K562 (cell line): Measurements from ENCODE around the gene ABHD16A. TPM values are rescaled to one million over a fixed set of nuclear protein-coding genes. Genes with fewer than 3 reads are reported as not detected.

ENCODE experiments used
- ATF3 ChIP-seq, 2 experiments: fragments of 450-650 bp in 1 of 2; sonication (generic) in 1 of 2; formaldehyde crosslinking in 1 of 2; IDR thresholded peaks in 1 of 2; conservative IDR thresholded peaks in 1 of 2; 2 replicates each; pipeline versions ENCODE4 v1.6.1 to v1.8.1; 2016 to 2023; ENCODE audit warnings: mild to moderate bottlenecking in 2 of 2, moderate library complexity in 2 of 2, inconsistent platforms in 1 of 2, missing genetic modification reagents in 1 of 2
- ERF ChIP-seq: fragments of 450-650 bp; formaldehyde crosslinking; IDR thresholded peaks from 2 replicates; pipeline ENCODE4 v1.4.0; 2020; ENCODE audit warnings: mild to moderate bottlenecking, mixed read lengths
- FOXJ2 ChIP-seq: fragments of 200-800 bp; sonication (Bioruptor generic); IDR thresholded peaks from 2 replicates; pipeline ENCODE4 v1.6.1; 2016; ENCODE audit warnings: missing genetic modification characterization, missing compliant biosample characterization
- HDAC6 ChIP-seq: IDR thresholded peaks from 2 replicates; pipeline ENCODE4 v1.6.1; 2012; ENCODE audit warnings: low read depth, mild to moderate bottlenecking, control low read depth, inconsistent platforms, low read length, moderate library complexity
- TAF7 ChIP-seq: fragments of 450-650 bp; IDR thresholded peaks from 2 replicates; pipeline ENCODE4 v1.6.1; 2016; ENCODE audit warnings: missing genetic modification characterization, missing compliant biosample characterization
- TRIM24 ChIP-seq, 2 experiments: fragments of 450-650 bp; IDR thresholded peaks; 2 replicates each; pipeline ENCODE4 v1.6.1; 2016
- ZNF134 ChIP-seq: fragments of 250-450 bp; sonication (Bioruptor Pico); conservative IDR thresholded peaks from 2 replicates; pipeline ENCODE4 v1.4.0; 2020
- ZNF274 ChIP-seq: IDR thresholded peaks from 2 replicates; pipeline ENCODE4 v1.6.1; 2011; ENCODE audit warnings: low read depth, mild to moderate bottlenecking, low read length, moderate library complexity, borderline replicate concordance
- polyA plus RNA-seq, 8 experiments: library from polyadenylated mRNA; depleted of rRNA in 4 of 8; stranded (reverse) in 5 of 8; unstranded in 3 of 8; fragments of >200 nt; fragmentation: Nextera tagmentation in 2 of 8; fragmentation: Illumina TruSeq in 1 of 8; extraction: Ambion mirVana in 2 of 8; extraction: Trizol in 1 of 8; gene quantifications; 2 replicates each; pipeline versions ENCODE4 v1.2.1 to v1.2.3, GENCODE V29; 2011 to 2014; ENCODE audit warnings: inconsistent platforms in 1 of 8, missing spikeins in 1 of 8
- total RNA-seq, 7 experiments: library from RNA; depleted of rRNA in 6 of 7; stranded (reverse); fragments of >200 nt in 6 of 7; fragmentation: Illumina TruSeq in 2 of 7; extraction: Trizol in 2 of 7; gene quantifications; 2 replicates each; pipeline versions ENCODE4 v1.2.1 to v1.2.3, GENCODE V29; 2011 to 2021; ENCODE audit warnings: low replicate concordance in 1 of 7
- TF ChIP-seq, protein P1 (sequence below), 2 experiments: fragments of 450-650 bp; IDR thresholded peaks; 2 replicates each; pipeline ENCODE4 v1.6.1; 2016; ENCODE audit warnings: mild to moderate bottlenecking in 2 of 2, borderline replicate concordance in 1 of 2, low read depth in 1 of 2, moderate library complexity in 1 of 2

The ABHD16A gene
- total and polyA plus RNA-seq, 9 of the 15 experiments (the other 6 are each of a cell fraction or from before 2014, with no cell fraction given), result 25.8 to 120 (median 81.6) TPM

DNA sequence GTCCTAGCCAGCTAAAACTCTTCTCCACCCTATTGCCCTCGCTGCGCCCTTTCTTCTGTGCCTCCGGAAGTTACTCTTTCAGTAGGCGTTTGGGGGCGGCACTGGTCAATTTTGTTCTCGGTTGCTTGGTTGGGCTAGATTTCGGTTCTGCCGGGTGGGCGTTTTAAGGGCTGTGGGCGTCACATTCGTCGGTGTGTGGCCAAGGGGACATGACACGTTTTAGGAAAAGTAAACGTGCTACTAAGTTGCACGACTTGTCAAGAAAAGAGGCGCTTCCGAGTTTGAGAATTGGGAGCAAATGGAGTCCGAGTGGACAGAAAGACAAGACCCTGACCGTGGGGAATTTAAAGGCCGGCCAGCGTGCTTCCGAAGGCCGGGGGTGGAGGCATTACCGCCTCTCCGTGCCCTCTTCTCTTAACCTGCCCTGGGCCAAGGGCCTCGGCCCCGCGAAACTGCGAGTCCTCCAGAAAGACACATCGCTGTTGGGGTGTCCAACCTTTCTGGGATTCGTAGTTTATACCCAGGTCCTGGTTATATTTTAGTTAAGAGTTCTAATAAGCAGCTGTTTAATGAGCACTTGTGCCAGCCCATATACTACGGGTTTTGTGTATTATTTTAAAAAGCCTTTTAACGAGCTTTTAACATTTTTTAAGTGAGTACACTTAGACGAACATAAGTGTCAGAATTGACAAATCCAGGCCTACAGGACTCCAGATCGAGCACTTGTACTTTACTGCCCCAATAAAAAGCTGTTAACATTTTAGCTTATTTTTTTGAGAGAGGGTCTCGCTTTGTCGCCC, 50.0 kb downstream of the ABHD16A start (continued):
- no peak for TF ChIP-seq ZNF274
- TF ChIP-seq ATF3 (IDR thresholded peaks at IDR 0.05), result no peak
- TF ChIP-seq ATF3 (CRISPR knock-in tag; conservative IDR thresholded peaks at IDR 0.05), result no peak
- peak; percentile 74 for TF ChIP-seq ERF
- TF ChIP-seq HDAC6, result no peak
- no peak for TF ChIP-seq ZNF134
- TF ChIP-seq FOXJ2 (tag), result no peak
- TF ChIP-seq TRIM24 (IDR thresholded peaks at IDR 0.05), result no peak
- TF ChIP-seq, protein P1, sequence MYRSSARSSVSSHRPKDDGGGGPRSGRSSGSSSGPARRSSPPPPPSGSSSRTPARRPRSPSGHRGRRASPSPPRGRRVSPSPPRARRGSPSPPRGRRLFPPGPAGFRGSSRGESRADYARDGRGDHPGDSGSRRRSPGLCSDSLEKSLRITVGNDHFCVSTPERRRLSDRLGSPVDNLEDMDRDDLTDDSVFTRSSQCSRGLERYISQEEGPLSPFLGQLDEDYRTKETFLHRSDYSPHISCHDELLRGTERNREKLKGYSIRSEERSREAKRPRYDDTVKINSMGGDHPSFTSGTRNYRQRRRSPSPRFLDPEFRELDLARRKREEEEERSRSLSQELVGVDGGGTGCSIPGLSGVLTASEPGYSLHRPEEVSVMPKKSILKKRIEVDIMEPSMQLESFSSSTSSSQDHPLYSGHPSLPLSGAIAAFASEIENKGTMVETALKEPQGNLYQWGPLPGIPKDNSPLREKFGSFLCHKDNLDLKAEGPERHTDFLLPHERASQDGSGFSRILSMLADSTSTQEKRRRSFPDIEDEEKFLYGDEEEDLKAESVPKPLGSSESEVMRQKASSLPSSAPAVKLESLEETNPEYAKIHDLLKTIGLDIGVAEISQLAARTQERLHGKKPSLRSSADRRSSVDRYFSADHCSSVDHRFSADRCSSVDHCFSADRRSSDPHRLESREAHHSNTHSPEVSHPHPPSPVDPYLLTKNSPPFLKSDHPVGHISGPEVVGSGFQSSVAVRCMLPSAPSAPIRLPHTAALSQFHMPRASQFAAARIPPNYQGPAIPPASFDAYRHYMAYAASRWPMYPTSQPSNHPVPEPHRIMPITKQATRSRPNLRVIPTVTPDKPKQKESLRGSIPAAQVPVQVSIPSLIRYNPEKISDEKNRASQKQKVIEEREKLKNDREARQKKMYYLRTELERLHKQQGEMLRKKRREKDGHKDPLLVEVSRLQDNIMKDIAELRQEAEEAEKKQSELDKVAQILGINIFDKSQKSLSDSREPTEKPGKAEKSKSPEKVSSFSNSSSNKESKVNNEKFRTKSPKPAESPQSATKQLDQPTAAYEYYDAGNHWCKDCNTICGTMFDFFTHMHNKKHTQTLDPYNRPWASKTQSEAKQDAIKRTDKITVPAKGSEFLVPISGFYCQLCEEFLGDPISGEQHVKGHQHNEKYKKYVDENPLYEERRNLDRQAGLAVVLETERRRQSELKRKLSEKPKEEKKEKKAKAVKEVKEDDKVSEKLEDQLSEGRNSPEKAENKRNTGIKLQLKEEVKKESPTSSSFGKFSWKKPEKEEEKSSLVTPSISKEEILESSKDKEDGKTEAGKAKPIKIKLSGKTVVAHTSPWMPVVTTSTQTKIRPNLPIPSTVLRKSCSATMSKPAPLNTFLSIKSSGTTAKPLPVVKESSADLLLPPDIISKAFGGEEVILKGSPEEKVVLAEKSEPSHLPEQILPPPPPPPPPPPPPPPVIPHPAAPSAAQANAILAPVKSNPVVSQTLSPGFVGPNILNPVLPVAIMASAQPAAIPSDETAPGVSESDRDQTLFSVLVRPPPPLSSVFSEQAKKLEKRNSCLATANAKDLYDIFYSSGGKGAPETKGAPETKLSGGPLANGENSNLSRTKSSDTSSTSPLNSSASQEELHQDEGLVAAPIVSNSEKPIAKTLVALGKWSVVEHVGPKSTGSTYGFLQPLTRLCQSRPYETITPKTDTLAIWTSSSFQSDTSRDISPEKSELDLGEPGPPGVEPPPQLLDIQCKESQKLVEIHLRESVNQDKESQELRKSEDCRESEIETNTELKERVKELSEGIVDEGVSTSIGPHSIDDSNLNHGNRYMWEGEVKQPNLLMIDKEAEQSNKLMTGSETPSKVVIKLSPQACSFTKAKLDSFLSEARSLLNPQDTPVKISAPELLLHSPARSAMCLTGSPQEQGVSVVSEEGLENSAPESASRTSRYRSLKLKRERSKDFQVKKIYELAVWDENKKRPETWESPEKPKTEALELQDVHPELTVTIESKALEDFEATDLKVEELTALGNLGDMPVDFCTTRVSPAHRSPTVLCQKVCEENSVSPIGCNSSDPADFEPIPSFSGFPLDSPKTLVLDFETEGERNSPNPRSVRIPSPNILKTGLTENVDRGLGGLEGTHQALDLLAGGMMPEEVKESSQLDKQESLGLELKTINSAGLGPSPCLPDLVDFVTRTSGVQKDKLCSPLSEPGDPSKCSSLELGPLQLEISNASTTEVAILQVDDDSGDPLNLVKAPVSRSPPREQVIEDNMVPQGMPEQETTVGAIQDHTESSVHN (IDR thresholded peaks at IDR 0.05; ENCODE audit: borderline replicate concordance in 1 of 2, low read depth in 1 of 2), result peak in 1 of 2 experiments; percentile 68; a peak in 2 of 4 replicates
- peak; percentile 86 for TF ChIP-seq TAF7 (tag)
